ENCODE measurements around the gene MEGF10.

- TF ChIP-seq, protein P1, sequence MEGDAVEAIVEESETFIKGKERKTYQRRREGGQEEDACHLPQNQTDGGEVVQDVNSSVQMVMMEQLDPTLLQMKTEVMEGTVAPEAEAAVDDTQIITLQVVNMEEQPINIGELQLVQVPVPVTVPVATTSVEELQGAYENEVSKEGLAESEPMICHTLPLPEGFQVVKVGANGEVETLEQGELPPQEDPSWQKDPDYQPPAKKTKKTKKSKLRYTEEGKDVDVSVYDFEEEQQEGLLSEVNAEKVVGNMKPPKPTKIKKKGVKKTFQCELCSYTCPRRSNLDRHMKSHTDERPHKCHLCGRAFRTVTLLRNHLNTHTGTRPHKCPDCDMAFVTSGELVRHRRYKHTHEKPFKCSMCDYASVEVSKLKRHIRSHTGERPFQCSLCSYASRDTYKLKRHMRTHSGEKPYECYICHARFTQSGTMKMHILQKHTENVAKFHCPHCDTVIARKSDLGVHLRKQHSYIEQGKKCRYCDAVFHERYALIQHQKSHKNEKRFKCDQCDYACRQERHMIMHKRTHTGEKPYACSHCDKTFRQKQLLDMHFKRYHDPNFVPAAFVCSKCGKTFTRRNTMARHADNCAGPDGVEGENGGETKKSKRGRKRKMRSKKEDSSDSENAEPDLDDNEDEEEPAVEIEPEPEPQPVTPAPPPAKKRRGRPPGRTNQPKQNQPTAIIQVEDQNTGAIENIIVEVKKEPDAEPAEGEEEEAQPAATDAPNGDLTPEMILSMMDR (IDR thresholded peaks at IDR 0.05; ENCODE audit: borderline replicate concordance, extremely low read depth, low read length, poor library complexity, severe bottlenecking), result no peak
- TF ChIP-seq EZH2 (IDR thresholded peaks at IDR 0.05; ENCODE audit: borderline replicate concordance, low read depth, low read length, severe bottlenecking), result no peak
These were observed 108.5 kb downstream of the MEGF10 start for GRCh38 chr5:127399068-127399467.
